Stimulated activated CD8-positive, alpha-beta memory T cell treated with anti-CD3 and anti-CD28 coated beads, Interleukin-2, amount 100 ng/mL, for 1 hour (primary cell): ENCODE results near the gene SLC2A5.

Source experiments
- DNase-seq, 2 donors: peaks; one replicate each; pipeline ENCODE4 v3.0.0-alpha.2; 2020; ENCODE audit warnings: low read depth in 2 of 2

Gene SLC2A5

DNA sequence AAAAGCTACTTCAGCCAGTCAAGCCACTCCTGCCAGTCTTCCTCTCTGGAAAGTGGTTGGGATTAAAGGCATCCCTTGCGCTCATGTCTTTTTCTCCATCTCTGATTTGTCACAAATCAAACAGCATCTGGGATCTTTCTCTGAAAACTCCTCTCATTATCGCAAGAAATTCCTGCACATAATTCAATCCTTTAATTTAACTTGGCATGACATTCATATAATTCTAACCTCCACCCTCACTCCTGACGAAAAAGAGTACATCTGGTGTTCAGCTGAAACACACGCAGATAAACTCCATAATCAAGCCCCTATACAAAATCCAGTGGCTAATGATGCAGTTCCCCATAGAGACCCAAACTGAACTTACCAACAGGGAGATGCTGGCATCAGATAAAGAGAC lies 19.4 kb upstream of the SLC2A5 start:
- no peak for DNase-seq

DNA sequence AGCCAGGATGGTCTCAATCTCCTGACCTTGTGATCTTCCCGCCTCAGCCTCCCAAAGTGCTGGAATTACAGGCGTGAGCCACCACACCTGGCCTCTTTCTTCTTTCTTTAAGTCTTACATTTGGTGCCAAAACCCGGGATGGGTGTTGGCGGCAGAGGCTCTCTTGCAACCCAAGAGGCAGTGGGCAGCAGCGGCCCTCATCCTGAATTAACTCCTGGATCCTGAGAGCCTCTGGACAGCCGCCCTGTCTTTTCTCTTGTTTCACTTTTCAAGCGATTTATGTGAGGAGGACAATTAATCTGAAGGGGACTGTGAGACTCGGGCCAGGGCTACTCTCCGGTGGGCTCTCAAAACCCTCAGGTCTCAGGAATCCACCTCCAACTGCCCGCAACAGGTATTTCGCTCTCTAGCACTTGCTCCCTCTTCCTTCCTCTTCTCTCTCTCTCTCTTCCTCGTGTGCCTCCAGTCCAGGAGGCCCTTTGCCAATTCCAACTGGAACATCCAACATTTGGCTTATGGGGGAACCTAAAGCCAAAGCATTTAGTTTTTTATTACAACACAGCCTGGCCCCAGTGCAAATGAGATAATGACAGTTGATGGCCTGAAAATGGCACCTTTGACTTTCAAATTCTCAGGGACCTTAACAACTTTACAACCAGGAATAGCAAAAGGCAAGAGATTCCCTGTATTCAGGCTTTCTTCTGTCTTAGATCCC lies 18.1 kb upstream of the SLC2A5 start:
- no peak for DNase-seq

DNA sequence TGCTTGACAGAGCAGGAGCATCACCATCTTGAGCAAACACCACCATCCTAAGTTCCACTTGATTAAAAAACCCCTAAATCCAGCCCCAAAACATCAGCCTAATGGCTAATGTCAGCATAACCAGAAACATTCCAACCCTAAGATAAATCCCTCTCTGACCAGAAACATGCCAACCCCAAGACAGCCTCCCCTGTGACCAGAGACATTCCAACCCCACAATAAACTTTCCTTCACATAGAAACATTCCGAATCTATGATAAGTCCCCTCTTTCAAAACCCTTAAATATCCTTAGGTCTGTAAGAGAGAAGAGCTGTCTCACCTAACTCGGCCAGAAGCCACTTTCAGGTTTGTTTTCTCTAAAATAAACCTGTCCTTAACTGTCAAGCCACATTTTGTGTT lies 17.4 kb upstream of the SLC2A5 start:
- no peak for DNase-seq

DNA sequence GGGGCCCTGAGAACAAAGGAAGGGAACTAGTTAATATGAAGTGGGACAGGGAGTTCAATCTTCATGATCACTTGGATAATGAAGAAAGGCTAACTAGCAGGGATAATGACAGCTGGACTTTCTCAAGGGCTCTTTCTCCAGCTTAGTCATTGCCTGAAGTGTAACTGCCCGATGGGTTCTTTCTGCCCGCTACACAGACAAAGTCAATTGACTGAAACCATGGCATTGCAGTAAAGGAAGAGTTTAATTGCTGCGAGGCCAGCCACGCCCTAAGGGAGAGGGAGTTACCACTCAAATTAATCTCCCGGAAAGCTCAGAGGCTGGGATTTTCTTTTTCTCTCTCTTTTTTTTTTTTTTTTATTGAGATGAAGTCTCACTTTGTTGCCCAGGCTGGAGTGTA lies 16.6 kb upstream of the SLC2A5 start:
- no peak for DNase-seq

DNA sequence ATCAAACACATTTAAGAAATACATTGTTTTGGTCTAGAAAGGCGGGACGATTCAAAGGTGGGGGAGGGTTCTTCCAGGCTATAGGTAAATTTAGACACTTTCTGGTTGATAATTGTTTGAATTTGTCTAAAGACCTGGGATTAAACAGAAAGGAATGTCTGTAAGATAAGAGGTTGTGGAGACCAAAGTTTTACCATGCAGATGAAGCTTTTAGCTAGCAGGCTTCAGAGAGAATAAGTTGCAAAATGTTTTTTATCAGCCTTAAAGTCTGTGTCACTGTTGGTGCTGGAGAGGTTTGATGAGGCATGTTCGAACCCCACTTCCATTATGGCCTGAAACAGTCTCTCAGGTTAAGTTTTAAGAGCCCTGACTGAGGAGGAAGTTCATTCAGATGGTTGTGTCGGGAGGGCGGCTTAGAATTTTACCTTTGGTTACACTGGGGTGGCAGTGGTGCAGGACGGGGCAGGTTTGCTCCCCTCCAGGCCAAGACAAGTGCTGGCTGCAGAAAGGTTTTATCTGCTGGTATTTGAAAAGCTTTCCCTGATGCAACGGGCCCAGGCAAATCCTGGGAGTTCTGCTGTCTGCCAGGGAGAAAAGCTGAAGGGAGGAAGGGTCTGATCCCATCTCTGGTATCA lies 16.0 kb upstream of the SLC2A5 start:
- no peak for DNase-seq

DNA sequence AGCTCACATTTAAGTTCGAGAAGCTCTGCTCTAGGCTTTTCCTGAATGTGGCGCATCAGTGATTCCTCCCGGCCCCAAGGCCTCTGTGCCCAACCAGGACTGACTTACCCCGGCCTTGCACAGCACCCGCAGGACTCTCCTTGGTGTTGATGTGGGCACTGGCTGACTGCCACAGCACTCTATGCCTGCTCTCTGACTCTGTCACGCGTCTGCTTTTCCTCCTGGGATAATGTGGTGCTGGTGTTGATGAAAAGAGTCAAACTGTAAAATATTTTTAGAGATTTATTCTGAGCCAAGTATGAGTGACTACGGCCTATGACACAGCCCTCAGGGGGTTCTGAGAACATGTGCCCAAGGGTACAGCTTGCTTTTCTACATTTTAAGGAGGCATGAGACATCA lies 15.5 kb upstream of the SLC2A5 start:
- DNase-seq, result no peak

DNA sequence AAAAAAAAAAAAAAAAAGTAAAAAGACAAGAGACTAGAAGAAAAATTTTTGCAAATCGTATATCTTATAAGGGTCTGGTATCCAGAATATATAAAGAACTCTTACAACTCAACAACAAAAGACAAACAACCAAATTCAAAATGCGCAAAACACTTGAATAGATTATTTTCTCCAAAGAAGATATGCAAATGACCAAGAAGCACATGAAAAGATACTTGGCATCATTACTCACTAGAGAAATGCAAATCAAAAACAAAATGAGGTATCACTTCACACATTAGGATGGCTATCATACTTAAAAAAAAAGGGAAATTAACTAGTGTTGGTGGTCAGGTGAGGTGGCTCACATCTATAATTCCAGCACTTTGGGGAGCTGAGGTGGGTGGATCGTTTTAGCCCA lies 12.0 kb upstream of the SLC2A5 start:
- no peak for DNase-seq

DNA sequence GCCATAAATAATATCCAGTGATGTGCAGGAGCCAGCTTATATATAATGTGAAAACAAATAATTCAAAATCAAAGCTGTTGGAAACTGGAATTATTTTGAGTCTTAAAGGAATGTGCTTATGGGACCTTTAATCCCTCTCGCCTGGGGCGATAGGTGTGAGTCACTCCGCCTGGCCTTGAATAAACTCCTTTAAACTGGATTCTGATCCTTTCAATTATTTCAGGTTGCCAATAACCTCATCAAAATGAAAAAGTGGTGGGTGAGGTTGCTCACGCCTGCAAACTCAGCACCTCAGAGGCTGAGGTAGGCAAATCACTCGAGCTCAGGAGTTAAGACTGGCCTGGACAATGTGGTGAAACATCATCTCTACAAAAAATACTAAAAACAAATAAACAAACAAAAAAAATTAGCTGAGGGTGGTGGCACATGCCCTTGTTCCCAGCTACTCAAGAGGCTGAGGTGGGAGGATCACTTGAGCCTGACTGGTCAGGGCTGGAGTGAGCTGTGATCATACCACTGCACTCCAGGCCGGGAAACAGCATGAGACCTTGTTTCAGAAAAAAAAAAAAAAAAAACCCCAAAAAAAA lies 11.4 kb upstream of the SLC2A5 start:
- DNase-seq, result no peak

DNA sequence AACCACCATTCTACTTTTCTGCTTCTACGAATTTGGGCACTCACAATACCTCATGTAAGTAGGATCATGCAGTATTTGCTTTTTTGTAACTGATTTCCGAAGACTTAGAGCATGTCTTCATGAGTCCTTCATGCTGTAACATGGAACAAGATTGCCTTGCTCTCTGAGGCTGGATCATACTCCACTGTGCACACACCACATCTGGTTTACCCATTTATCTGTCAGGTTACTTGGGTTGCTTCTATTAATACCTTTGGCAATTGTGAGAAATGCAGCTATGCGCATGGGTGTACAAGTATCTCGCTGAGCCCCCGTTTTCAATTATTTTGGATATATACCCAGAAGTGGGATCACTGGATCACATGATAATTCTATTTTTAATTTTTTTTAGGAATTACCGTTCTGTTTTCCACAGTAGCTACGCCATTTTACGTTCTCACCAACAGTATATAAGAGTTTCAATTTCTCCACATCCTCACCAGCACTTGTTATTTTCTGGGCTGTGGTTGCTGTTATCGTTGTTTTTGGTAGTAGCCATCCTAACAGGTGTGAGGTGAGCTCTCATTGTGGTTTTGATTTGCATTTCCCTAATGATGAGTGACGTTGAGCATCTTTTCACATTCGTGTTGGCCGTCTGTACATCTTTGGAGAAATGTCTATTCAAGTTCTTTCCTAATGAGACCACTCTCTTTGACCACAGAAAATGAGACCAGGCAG lies 10.7 kb upstream of the SLC2A5 start:
- no peak for DNase-seq

DNA sequence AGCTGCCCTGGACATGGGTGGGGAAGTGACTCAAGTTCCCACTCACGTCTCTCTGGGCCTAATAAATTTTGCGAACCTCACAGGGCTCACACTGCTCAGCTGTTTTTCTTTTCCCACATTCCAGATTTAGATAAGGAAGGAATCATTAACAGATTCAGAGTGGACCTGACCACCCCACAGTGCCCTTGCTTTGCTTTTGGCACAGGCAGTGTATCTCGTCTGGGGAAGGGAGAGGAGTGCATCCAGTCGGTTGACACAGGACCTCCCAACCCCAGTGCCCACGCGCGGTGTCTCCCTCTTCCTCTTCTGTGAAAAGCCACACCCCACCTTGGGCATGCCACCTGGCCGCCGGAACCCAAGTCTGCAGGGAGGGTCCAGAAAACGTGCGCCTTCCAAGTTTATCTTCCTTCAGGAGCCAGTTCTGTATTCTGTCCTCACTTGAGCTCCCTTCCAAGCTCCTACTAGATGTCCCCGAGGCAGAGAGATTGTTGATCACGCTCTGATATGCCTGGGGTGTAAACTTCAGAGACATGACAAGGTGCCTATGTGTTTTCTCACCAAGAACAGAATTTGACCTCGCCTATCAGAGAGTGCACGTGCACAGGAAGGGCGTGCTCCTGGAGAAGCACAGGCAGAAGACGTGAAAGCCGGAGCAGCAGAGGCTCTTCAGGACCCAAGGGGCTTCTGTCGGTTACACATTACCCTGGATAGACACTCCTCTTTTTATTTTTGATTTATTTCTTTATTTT lies 9.5 kb upstream of the SLC2A5 start:
- no peak for DNase-seq

DNA sequence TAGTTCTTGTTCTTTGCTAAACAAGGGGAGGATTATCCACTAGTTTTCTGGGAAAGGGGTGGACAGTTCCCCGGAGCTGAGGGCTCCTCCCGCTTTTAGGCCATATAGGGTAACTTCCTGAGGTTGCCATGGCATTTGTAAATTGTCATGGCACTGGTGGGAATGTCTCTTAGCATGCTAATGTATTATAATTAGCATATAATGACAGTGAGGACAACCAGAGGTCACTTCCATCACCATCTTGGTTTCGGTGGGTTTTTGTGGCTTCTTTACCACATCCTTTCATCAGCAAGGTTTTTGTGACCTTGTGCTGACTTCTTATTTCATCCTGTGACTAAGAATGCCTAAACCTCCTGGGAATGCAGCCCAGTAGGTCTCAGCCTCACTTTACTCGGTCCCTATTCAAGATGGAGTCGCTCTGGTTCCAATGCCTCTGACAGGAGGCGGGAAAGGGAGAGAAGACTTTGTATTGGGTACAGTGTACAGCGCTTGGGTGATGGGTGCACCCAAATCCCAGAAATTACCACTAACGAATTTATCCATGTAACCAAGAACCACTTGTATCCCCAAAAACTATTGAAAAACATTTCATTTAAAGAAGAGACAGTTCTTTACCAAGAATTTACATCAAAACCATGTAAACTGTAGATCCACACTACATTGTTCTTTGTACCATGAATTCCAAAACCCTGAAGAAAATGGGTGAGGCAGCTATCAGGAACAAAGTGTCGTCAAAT lies 8.7 kb upstream of the SLC2A5 start:
- no peak for DNase-seq

DNA sequence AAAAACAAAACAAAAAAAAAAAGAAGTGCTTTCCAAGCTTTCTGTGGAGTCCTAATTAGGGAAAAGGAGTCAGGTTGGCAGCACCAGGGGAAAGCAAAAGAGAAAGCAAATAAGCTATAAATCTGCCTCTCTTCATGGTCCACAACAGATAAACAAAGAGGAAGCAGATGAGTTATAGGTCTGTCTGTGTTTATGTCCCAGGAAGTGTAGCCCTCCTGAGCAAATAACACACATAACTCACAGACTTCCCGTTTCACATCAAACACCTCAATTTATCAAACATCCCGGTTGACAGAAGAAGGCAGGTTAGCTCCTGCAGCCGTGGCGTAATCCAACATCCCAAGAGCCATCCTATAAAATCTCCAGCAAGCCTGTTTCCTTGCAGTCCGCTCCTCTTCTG lies 5.6 kb upstream of the SLC2A5 start:
- DNase-seq, result no peak

DNA sequence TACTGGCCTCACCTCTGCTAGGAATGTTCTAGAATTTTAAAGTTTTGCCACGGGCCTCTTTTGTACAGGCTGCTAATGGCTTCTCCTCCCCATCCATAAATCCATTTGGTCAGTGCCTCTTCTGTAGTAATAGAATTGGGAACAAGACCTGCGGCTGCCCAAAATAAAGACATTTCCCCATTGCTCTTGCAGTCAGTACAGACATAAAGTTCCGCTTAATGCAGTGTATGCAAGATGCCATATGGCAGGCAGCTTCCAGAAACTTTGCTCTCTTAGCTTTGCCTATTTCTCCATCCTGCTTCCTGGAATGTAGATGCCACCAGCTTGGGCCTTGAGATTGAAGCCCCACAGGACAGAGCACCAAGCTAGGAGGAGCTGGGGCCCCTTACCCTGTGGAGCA lies 3.7 kb upstream of the SLC2A5 start:
- no peak for DNase-seq

DNA sequence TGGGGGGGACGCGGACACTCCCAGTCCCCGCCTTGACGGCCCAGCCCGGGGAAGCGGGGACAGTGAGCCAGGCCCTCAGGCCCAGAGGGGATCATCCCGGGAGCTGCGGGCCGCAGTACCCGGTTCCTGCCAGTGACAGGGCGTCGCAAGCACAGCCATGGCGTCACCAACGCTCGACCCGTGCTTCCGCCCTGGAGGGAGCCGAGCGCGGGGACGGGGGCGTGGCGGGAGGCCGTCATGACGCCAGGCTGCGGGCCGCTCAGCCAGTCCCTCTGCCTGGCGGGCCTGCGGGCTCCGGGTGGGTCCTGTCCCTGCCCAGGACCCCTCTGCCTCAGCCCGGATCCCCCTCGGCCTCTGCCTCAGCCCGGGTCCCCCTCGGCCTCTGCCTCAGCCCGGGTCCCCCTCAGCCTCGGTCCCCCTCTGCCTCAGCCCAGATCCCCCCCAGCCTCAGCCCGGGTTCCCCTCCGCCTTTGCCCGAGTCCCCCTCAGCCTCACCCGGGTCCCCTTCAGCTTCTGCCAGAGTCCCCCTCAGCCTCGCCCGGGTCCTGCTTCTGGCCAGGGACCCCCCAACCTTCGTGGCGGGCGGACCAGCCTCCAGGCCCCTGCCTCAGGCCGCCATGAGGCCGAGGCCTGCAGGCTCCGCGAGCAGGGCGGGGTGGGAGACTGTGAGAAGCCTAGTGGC lies 2.3 kb upstream of the SLC2A5 start:
- no peak for DNase-seq

DNA sequence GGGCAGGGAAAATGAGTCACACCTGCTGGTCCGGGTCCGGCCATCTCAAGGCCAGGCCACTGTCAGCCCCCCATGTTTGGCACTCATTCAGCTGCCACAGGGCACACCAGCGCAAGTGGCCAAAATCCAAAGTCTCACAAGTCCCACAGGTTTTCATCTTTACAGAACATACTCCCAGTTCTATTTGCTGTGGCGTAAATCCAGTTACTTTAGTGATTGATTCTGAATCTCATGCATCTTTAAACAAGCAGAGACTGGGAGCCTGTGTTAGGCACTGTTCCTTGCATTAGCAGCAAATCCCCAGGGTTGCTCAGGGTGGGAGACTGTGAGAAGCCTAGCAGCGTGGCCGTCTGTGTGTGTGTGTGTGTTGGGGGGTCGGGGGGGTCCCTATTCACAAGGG lies 1.1 kb upstream of the SLC2A5 start:
- no peak for DNase-seq

DNA sequence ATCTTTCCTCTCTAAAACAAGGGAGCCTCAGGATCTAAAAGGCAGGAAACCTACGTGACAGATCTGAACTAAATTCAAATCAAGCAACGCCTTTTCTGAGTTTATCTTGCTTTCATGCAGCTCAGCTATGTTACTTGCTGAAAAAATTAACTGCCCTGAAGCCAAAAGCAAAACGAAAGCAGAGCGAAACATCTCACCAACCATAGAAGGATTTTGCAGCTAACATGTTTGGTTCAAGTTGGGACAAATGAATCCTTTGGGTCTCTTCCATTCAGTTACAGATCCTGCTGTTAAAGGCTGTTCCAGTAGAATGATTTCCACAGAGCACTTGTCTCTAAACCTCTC lies 482 bp downstream of the SLC2A5 start:
- DNase-seq, result no peak

DNA sequence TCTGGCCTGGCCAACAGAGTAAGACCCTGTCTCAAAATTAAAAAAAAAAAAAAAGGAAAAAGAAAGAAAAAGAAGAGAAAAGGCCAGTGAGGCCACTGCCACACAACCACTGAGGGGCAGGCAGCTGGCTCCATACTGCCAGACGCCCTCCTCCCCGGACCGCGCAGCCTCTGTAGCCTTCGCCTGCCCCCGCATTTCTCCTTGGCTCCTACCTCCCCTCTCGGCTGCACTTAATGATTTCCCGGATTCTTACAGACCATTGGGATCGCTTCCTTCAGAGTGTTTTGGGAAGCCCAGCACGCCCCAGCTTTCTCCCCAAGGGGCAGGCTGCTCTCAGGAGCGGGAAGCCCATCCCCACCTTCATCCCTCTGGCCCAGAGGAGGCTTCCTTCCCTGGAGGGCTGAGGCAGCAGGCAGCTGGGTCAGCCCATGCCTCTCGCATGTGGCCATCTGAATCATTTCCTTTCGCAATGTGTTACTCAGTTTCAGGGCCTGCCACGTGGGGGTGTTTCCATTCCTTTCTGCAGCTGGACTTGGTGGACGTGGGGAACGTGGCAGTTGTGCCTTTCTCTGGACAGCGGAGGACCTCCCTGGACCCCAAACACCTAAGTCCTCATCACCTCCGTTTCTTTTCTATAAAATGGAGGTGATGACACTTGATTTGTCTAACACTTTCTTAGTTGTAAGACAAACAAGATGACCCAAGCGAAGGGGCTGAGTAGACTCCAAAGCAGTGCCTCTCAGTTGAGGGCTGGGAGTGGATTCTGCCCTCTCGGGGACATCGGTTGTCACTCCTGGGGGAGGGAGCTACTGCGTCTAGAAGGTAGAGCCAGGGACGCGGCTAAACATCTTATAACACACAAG lies 2.3 kb downstream of the SLC2A5 start:
- DNase-seq, result no peak

DNA sequence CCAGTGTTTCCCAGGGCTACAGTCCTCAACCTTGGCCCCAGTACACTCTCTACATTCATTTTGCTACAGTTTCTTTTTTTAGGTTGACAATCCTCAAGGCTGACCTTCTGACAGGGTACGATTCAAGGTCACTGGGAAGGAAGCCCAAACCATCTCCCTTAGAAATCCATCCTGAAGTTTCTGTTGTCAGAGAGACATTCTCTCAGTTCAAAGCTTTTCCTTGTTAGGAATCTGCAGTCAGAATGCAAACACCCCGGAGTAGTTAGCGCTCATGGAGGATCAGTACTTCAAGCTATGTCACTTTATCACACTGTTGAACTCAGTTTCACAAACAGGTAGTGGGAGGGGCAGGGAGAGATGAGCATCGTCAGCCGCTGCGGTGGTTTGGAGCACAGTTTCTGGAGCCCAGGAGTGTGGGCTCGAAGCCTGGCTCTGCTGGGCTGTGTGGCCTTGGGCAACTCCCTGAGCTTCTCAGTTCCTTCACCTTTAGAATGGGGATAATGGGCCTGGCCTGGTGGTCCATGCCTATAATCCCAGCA lies 4.2 kb downstream of the SLC2A5 start:
- no peak for DNase-seq

DNA sequence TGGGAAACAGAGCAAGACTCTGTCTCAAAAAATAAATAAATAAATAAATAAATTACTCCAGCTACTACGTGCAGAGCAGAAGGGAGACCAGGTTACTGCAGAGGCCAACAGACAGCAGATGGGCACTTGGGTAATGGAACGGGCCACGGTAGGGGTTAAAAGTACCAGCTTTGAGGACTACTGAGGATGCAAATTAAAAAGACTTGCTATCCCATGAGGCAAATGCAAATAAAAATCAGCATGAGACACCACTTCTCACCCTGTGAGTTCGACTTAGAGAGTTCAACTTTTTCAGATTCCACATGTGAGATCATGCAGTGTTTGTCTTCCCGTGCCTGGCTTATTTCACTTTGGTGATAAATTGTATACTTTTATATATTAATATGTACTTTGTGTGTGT lies 6.6 kb downstream of the SLC2A5 start:
- DNase-seq, result no peak

DNA sequence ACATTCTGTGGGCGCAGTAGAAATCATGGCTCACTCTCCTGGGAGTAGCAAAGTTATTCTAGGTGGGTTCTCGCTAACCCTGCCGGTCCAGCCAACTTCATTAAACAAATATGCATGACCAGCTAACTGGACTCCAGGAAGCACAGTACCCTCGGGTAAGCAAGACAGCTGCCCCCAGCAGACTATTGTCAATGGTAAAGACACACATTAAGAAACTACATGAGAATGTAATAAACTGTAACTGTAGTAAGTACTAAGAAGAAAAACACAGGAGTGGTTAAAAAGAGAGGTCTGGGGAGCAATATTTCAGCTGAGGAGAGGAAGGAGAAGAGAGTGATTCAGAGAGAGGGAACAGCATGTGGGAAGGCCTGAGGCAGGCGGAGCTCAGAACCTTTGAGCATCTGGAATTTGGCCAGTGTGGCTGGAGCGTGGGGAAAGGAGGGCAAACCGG lies 7.4 kb downstream of the SLC2A5 start:
- DNase-seq, result no peak
